Lower lobe of right lung (tissue), 2 donors: ENCODE data around the gene ALG6. TPM values are rescaled to one million over a fixed set of nuclear protein-coding genes. Genes with fewer than 3 reads are reported as not detected.

Source experiments
- ATAC-seq, 2 donors: fragments of 200-7000 bp; cut with Tn5 transposase; one replicate each; pipeline ENCODE4 v1.9.1; 2020 to 2022; ENCODE audit warnings: mild to moderate bottlenecking in 2 of 2, moderate library complexity in 2 of 2
- DNase-seq: peaks from one replicate; pipeline ENCODE4 v3.0.0-alpha.2; 2020
- H3K27ac ChIP-seq: fragments of 200-600 bp; one replicate; pipeline ENCODE4 v1.8.0; 2022
- H3K27me3 ChIP-seq: fragments of 200-600 bp; one replicate; pipeline ENCODE4 v1.8.0; 2022; ENCODE audit warnings: low read depth
- H3K36me3 ChIP-seq: fragments of 200-600 bp; one replicate; pipeline ENCODE4 v1.8.0; 2022; ENCODE audit warnings: mild to moderate bottlenecking
- H3K4me1 ChIP-seq: fragments of 200-600 bp; one replicate; pipeline ENCODE4 v1.8.0; 2022
- H3K4me3 ChIP-seq: fragments of 200-600 bp; one replicate; pipeline ENCODE4 v1.8.0; 2022; ENCODE audit warnings: mild to moderate bottlenecking
- H3K9me3 ChIP-seq: fragments of 200-600 bp; one replicate; pipeline ENCODE4 v1.8.0; 2022
- intact Hi-C: fragments of 100-400 bp; cut with DNase I; formaldehyde crosslinking; loops from one replicate; pipeline ENCODE4 v1.11.0; 2022
- total RNA-seq: library from RNA; stranded (reverse); fragmentation: NEBNext Ultra II Directional; extraction: Animal tissue kit (Norgen Biotek cat#: 25700); gene quantifications from one replicate; pipeline ENCODE4 v1.2.1, GENCODE V29; 2021
- TF ChIP-seq, protein P1 (sequence below): fragments of 200-600 bp; IDR thresholded peaks from one replicate; pipeline ENCODE4 v1.8.0; 2022; ENCODE audit warnings: antibody characterized with exemption, mild to moderate bottlenecking
- donor health status: DM: no; HTN: yes; CAD: no; lungs with severe emphysema.

Gene ALG6
- total RNA-seq, 1 donor from 2014 or later = 11.8 TPM

DNA sequence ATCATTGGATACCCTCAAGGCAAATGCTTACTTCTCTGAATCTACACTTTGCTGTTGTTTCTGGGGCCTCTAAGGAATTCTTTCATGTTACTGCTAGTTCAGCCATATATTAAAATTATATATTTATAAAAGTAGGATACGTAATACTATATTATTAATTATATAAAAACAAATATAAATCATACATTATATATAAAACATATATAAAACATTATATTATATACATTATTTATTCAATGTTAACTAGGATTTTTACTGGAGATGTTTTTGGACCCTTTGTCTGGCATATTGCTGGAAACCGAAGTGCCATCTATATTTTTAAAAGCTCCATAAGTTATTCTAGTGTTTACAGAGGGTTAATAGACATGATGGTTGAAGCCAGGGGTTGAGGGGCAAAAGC lies 12.2 kb downstream of the ALG6 start:
- H3K27ac ChIP-seq = no peak overlapping the region
- intact Hi-C loops = no loop called here
- H3K4me1 ChIP-seq = no peaks in the 10 kb centered on the region
- TF ChIP-seq, protein P1, sequence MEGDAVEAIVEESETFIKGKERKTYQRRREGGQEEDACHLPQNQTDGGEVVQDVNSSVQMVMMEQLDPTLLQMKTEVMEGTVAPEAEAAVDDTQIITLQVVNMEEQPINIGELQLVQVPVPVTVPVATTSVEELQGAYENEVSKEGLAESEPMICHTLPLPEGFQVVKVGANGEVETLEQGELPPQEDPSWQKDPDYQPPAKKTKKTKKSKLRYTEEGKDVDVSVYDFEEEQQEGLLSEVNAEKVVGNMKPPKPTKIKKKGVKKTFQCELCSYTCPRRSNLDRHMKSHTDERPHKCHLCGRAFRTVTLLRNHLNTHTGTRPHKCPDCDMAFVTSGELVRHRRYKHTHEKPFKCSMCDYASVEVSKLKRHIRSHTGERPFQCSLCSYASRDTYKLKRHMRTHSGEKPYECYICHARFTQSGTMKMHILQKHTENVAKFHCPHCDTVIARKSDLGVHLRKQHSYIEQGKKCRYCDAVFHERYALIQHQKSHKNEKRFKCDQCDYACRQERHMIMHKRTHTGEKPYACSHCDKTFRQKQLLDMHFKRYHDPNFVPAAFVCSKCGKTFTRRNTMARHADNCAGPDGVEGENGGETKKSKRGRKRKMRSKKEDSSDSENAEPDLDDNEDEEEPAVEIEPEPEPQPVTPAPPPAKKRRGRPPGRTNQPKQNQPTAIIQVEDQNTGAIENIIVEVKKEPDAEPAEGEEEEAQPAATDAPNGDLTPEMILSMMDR = no peak
- no peak overlapping the region for H3K4me3 ChIP-seq
- peaks cover 8% of the 10 kb centered on the region for H3K36me3 ChIP-seq
- no peaks in the 10 kb centered on the region for H3K27me3 ChIP-seq
- no peaks in the 10 kb centered on the region for H3K9me3 ChIP-seq
- no peak for ATAC-seq
- DNase-seq = no peak

DNA sequence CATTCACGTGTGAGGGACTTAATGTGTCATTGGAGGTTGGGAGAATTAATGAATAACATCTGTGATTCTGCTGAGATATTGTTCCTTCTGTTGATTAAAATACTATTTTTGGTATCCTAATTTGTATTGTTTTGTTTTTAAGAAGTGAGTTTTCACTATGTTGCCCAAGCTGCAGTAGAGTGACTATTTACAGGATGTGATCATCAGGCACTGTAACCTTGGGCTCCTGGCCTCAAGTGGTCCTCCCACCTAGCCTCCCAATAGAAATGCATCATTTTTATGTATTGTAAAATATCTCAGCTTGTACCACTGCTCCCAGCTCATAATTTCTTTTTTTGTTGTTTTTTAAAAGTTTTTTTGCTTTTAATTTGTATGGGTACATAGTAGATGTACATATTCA lies 14.3 kb downstream of the ALG6 start:
- TF ChIP-seq, protein P1 = no peak
- no peak for DNase-seq
- H3K4me1 ChIP-seq = no peaks in the 10 kb centered on the region
- no peak overlapping the region for H3K4me3 ChIP-seq
- peaks cover 8% of the 10 kb centered on the region for H3K36me3 ChIP-seq
- intact Hi-C loops = no loop called here
- no peak overlapping the region for H3K27ac ChIP-seq
- H3K9me3 ChIP-seq = no peaks in the 10 kb centered on the region
- ATAC-seq = no peak
- H3K27me3 ChIP-seq = no peaks in the 10 kb centered on the region

DNA sequence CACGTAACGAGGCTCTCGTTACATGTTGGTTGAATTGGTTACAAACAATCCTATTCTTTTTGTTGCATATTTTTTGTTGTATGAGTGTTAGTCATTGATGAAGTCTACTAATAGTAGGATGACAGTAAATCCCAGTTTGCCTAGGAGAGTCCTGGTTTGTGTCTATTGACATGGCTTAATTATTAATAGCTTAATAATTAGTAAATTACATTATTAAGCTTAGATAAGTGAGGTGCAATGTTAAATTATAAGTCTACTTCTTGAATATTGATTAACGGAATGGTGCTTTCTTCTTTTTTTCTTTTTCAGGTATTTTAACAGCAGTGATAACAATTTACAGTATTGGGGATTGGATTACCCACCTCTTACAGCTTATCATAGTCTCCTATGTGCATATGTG lies 34.5 kb downstream of the ALG6 start:
- Histone ChIP-seq H3K36me3 (peaks cover 16% of the 10 kb centered on the region), H3K27me3 (no peaks in the 10 kb centered on the region), H3K4me1 (no peaks in the 10 kb centered on the region), H3K27ac (no peak overlapping the region), H3K9me3 (no peaks in the 10 kb centered on the region), H3K4me3 (no peak overlapping the region)
- DNase-seq (no peak), ATAC-seq (no peak)
- intact Hi-C loops = no loop called here
- TF ChIP-seq, protein P1 = no peak

DNA sequence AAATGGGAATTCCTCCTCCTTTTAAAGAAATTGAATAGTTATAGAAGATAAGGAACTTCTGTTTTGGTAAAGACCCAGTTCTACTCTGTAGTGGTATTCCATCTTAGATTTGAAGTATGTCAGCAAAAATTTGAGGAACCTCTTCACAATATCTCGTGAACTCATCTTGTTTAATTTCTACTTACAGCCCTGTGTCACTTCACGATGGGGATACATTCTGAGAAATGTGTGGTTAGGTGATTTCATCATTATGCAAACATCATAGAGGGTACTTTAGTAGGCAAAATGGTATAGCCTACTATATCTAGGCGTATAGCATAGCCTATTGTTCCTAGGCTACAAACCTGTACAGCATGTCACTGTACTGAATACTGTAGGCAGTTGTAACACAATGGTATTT lies 36.0 kb downstream of the ALG6 start:
- no peaks in the 10 kb centered on the region for H3K9me3 ChIP-seq
- no peak for DNase-seq
- TF ChIP-seq, protein P1 = no peak
- ATAC-seq = no peak
- peaks cover 16% of the 10 kb centered on the region for H3K36me3 ChIP-seq
- H3K27ac ChIP-seq = no peak overlapping the region
- no peaks in the 10 kb centered on the region for H3K4me1 ChIP-seq
- intact Hi-C loops = no loop called here
- H3K27me3 ChIP-seq = no peaks in the 10 kb centered on the region
- no peak overlapping the region for H3K4me3 ChIP-seq

DNA sequence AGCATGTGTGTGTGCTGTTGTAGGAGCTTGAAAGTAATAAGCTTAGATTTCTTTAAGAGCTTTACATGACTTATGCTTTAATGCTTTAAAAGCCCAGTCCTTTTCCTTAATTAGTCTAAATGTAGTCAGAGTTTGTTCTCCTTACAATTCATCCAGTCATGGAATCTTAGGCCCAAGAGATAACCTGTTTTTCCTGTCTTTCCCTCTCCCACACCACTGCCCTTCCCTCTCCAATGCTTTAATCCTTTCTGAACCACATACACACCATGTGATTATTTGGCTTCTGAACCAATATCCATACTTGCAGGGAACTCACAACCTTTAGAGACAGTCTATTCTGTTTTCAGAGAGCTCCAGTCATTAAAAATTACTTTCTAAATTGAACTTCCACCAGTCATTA lies 37.6 kb downstream of the ALG6 start:
- H3K27ac ChIP-seq = no peak overlapping the region
- H3K36me3 ChIP-seq = peaks cover 6% of the 10 kb centered on the region
- intact Hi-C loops = no loop called here
- H3K9me3 ChIP-seq = no peaks in the 10 kb centered on the region
- H3K4me3 ChIP-seq = no peak overlapping the region
- TF ChIP-seq, protein P1 = no peak
- ATAC-seq (no peak), DNase-seq (no peak)
- no peaks in the 10 kb centered on the region for H3K4me1 ChIP-seq
- no peaks in the 10 kb centered on the region for H3K27me3 ChIP-seq

DNA sequence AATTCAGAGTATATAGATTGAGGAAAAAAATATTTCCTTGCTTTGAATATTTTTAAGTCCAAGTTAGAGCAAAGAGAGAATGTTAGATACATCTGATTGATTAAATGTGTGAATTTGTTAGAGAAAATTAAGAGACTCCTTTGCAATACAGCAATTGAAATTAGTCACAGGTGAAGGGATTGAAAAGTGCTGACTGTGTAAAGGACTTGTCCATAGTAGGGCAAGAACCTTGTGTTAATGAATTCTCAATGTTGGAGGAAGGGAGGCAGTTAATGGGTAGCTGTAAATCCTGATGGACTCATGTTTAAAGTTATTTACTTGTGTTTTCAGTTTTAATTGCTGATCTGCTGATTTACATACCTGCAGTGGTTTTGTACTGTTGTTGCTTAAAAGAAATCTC lies 38.6 kb downstream of the ALG6 start:
- no peaks in the 10 kb centered on the region for H3K4me1 ChIP-seq
- no peak overlapping the region for H3K27ac ChIP-seq
- TF ChIP-seq, protein P1 = no peak
- no peaks in the 10 kb centered on the region for H3K27me3 ChIP-seq
- intact Hi-C loops = no loop called here
- H3K4me3 ChIP-seq = no peak overlapping the region
- H3K36me3 ChIP-seq = peaks cover 6% of the 10 kb centered on the region
- ATAC-seq (no peak), DNase-seq (no peak)
- H3K9me3 ChIP-seq = no peaks in the 10 kb centered on the region
